Measurements from ENCODE around the gene SVIP.

GRCh38 chr11:22798901-22799300 lies 30.7 kb downstream of the SVIP start:
- TF ChIP-seq CTCF (IDR thresholded peaks at IDR 0.05) (no peak), POLR2A (IDR thresholded peaks at IDR 0.05) (no peak)

Measured in heart left ventricle (tissue), 13 donors.